Stimulated activated CD4-positive, alpha-beta T cell treated with anti-CD3 and anti-CD28 coated beads, Interleukin-4, amount 100 ng/mL, for 24 hours (primary cell): ENCODE measurements around the gene GALNT14.

Experiments used
- DNase-seq: peaks from one replicate; pipeline ENCODE4 v3.0.0-alpha.2; 2020

The GALNT14 gene

DNA sequence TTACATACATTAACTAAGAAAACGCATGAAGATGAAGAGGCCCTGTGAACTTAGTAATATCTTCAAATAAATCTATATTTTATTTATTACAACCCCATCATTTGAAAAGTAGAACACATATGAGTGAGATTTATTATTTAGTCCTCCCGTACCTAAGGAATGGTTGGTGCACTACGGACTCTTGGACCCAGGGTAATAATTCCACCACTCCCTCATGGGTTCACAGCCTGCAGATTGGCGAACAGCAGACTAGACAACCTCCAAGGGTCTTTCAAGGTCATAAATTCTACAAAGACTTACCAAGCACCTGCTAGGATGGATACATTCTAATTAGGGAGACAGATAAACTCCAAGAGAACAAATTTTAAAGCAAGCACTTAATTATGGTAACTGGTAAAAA, 51.6 kb downstream of the GALNT14 start:
- no peak for DNase-seq

DNA sequence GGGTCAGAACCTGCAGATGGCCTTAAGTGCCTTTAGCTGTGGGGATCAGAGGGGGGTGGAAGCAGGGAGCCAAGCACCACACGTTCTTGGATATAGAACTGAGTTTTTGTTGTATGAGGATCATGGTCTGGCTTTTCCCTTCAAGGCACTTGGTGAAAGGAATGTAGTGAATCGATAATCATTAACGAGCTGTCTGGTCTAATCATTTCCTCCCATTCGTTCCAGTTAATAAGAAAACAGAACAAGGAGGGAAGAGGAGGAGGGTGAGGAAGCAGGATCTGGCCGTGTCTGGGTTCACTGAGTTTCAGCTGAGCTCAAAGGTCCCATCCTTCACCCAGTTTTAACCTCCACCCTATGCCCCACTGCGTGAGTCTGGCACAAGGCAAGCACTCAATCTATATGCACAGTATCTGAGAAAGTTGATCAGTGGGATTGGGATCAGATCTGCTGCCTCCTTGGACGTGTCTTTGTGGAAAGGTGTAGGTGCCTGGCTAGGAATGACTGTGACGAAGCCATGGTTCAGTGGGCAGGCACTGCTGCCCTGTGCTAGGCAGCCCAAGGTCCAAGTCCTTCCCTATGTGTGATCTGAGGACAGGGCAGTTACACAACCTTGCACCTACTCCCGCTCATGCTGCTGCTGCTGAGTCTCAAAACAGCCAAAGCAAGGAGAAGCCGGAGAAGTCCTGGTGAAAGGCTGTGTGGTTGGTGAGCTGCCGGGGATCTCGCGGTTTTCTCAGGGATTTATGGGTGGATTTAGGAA, 54.8 kb downstream of the GALNT14 start:
- no peak for DNase-seq

DNA sequence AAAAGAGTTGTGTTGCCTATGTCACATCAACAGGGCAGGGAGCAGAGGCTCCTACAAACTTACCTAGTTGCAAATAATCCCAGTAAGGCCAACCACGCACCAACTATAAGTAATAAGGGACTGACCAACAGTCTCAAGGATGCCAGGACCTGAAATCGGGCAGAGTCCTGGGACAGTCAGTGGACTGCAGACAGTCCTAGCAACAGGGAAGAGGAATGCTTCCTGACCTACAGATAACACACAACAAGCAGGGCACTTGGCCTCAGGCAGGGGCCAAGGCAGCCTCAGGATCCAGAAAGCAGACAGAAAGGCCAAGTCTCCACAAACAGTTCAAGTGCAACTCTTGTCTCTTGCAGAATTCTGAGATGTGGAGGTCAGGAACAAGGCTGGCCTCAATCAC, 56.2 kb downstream of the GALNT14 start:
- no peak for DNase-seq

DNA sequence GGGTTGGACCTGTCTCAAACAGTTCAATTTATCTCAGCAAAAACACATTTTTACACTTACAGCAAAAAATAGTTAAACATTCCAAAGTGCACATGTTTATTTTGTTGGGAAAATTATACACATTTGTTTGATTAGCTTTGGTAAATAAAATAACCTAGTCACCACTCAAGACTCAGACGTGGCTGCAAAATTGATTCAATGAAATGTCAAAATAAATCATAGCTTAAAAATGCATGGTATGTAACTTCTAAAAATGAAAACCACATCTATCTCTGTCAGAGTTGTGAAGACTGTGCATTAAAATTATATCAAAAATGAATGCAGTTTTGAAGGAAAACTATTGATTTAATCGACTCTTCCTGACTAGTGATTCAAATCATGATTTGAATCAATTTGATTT, 56.7 kb downstream of the GALNT14 start:
- DNase-seq = no peak

DNA sequence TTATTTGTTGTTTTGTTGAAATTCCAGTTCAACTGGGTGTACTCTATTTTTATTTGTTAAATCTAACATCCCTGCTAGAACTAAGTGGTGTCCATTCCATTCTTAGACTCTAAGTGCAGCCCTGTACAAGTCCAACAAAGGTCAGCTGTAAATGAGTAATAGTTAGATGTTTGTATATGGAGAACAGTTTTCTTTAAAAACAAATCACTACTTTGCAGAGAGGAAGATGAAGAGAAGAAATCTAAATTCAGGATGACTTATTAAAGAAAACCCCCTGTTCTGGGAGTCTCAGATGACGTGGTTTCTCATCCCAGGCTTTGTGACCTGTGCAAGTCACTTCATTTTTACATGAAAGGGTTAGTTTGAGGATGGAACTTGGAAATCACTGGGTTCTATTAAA, 57.9 kb downstream of the GALNT14 start:
- DNase-seq = no peak

DNA sequence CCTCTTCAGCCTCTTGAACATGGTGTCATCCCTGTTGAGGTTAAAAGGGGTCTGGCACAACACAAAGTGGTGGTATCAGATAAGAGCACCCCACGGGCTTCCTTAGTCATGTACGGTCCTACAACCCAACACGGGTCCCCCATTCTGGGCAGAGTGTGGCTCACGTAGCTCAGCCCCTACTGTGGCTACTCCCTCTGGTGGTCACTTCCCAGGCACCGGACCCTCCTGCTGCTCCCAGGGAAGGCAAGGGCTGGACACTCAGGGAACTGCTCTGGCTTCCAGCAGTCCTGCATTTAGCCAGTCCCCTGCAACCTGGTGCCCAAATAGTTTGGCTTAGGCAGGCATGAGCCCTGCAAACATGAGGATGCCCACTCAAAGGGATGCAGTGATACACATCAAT, 58.6 kb downstream of the GALNT14 start:
- DNase-seq = no peak

DNA sequence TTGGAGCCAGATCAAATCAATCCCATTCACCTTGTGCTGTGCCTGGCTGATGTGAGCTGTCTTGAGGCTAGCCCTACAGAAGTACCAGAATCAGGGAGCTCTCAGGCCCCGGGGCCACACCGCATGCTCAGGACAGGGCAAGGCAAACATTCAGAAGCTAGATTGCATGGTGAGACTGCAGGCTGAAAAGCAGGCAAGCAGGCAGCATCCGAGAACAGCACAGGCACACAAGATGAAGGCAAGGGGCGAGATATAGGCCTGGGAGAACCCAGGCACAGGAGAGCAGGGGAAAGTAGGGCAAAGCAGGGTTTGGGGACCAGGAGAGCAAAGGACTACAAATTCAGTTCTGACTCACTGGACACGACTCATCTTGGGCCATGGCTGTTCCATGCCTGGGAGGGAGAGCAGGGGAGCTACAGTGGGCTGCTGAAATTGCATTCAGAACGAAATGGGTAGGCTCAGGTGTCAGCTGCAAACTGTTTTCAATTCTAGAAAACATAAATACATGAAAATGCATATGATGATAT, 59.6 kb downstream of the GALNT14 start:
- DNase-seq = no peak

DNA sequence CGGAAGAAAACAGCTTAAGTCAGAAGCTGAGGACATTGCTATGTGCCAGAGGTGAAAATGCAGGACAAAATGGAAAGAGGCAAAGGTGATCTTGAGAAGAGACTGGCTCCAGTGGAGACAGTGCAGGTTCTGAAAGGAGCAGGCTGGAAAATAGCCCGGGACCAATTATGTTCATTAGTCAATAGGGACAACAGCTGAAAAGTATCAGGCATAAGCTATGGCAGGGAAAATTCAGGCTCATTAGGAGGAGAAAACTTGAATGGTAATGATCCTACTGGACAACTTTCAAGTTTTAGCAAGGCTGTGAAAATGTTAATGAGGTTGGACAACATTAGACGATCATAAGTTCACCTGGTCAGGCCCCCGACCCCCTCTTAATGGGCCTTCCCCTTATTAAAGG, 60.2 kb downstream of the GALNT14 start:
- no peak for DNase-seq

DNA sequence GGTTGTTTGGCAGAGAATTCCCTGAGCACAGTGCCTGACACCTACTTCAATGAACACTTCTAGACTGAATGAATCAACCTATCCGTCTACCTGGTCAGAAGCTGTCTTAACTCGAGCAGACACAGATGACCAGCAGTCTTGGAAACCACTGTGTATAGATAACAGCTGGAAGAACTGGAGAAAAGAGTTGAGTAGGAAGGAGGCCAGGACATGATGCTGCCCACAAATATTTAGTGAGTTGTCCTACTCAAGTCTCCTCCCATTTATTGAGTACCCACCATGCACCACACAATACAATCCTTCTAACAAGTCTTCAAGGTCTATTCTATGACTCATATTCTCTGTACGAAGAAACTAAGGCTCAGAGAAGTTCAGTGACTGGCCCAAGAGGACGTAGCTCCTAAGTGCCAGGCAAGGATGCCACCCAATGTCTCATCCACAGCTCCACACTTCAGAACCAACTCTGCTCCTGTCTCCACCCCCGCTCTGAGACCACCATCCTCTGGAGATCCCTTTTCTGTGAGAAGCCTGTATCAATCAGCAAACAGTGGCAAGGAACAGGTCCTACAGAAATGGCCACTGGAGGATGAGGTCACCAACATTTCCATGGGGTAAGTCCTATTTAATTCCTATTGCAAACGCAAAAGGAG, 62.2 kb downstream of the GALNT14 start:
- no peak for DNase-seq

DNA sequence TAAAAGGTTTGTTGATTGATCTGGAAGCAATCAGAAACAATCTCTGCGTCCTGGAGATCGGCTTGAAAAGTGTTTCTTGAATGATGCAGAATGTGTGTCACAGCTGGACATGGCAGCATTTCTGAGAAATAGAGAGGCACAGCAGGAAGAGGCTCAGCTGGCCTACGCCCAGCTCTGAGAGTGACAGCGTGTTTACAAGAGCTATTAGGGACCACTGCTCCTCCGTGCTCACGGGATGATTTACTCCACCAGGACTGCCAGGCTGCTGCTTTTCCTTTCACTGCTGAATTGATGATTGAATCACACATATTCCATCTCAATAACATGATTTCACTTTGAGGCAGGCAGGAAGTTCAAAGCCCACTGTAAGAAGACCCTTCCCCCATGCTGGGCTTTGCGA, 62.8 kb downstream of the GALNT14 start:
- no peak for DNase-seq

DNA sequence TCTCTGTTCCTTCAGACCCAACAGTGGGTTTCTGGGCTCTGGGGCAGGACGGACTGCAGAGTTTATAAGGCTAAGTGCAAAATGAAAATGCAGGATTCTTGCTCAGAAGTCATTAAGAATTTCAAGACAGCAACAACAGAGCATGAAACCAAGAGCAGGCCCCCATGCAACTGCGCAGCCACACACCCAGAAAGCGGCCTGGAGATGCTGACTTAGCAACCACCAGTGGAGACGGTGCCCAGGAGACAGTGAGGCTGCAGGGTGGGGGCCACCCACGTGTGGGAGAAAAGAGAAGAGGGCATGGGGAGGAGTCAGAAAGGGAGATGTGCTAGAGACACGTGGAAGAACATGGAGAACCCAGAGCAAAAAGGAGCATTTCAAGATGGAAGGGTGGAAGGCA, 66.5 kb downstream of the GALNT14 start:
- DNase-seq = no peak

DNA sequence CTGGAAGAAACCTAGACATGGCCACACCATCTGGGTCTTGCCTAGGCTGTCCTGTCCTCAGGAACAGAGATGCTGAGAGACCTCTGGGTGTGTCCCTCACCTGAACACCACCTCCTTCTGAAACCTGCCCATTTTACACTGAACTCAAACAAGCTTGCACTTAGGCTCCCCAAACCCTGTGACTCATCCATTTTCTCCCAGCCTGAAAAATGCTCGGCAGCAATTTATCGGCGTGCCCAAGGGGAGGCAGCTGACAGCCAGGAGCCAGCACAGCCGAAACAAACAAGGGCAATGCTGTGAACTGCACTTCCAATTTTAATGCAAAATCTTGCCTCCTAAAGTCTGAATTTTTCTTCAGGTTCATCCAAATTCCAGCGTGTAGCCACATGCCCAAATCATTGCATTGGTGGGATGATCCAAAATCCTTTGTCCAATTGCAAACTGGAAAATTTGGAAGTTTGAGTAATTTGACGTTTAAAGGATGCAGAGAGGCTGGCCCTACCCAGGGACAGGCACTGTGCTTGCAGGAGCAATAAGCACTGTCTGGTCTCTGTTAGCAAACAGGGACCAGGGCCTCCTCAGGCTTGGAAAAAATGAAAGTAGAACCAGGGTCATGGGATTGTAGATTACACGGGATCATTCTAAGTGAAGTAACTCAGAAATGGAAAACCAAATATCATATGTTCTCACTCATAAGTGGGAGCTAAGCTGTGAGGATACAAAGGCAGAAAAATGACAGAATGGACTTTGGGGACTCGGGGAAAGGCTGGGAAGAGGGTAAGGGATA, 67.7 kb downstream of the GALNT14 start:
- no peak for DNase-seq

DNA sequence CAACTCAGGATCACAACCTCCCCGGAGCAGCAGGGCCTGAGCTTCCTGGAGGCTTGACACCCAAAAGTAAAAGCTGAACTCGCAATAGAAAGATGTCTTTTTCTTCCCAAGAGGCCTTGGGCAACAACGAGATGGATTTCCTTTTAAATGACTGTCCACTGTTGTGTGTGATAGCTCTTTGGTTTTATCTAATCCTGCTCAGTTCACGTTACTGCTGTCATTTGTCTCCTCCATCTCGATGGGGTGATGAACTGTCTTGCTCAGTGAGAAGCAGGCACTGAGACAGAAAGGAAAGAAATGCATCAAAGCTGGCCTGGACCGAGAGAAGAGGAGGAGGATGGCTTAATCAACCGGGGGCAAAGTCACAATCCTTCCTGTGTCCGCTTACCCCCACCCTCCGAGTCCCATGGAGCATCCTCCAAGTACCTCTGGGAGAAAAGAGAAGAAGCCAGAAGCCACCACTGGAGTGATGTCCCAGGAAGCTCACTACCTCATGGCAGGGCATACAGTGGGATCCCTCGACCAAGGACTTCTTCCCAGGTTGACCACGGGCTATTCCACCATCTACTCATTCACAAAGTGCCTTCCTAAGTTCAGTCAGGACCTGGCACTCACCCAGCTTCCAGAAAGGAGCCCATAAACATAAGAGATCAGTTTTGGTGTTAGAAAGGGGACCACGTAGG, 68.5 kb downstream of the GALNT14 start:
- DNase-seq = no peak

DNA sequence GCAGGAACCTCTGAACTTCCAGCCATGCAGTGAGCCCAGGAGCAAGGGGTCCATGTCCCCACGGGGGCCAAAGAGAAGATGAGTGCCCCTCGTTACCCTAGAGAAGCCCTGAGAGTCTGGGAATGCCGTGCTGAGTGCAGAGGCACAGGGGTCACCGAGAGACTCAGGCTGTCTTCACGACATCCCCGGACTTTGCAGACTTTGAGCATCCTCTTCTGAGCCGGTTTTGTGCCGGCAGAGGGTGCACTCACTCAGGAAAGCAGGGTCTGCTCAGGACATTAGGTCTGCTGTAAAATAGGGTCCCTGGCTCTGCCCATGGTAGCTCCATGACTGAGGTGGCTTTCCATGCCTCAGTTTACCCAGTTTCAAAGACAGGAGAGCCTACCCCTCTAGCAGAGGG, 71.0 kb downstream of the GALNT14 start:
- DNase-seq = no peak

DNA sequence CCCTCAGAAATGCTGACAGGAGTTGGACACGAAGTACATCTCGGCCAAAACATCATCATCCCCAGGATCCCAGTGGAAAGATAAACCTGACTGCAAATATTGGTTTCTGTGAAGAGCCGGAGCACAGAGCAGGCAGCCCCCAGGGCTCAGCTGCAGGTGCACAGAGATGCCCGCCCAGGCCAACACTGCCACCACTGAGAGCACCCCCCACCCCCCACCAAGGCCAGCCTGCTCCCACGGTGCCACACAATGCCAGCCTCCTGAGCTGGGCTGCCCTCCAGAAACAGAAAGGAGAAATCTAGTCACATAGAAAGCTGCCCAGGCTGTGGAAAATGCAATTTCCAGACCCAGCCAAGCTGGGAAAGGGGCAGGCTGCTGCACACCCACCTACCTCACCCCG, 71.7 kb downstream of the GALNT14 start:
- DNase-seq = no peak

DNA sequence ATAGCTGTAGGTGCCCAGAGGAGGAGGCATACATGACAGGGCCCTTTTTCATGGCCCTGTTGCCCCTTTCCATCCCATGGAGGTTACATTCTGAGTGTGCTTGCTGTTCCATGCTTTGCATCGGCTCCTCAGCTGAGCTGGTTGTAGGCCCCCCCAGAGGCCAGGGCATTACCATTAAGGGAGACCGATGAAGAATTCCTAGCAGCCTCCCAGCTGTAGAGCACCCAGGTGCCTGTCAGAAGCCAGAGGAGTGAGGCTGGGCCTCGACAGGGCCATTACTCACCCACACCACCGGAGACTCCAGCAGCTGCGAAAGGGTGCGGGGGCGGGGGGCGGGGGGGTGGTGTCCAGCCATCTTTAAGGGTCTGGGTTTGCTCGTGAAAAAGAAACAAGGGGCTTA, 72.2 kb downstream of the GALNT14 start:
- no peak for DNase-seq

DNA sequence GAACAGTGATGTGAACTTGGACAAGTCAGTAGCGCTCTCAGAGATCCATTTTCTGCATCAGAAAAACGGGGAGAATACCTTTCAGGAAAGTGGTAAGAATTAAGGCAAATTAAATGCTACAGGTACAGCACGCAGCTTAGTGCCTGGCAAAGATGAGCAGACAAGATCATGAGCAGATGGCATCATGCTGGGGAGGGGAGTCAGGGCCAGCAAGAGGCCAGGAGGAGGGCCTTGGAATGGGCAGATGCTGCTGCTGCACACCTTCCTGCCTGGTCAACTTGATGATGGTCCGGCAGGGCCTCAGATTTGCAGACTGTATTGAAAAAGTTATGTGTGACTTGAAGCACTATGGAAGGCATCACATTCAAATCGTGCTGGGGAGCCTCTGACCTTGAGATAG, 72.9 kb downstream of the GALNT14 start:
- no peak for DNase-seq

DNA sequence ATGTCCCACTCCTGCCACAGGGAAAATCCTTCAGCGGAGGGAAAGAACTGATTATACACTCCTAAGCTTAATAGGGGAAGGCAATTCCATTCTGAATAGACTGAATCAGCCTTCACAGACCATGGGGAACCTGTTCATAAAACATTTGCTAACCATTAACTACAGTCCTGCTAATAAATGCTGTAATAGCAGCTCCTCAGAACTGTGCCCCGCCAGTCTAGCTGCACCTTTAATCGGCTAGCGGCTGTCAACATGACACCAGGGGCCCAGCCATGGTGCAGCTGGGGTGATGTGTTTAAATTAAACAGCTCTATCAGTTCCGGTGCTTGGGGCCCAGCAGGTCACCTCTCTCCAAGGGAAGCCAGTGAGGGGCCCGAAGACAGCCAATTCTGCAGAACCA, 77.8 kb downstream of the GALNT14 start:
- DNase-seq = no peak

DNA sequence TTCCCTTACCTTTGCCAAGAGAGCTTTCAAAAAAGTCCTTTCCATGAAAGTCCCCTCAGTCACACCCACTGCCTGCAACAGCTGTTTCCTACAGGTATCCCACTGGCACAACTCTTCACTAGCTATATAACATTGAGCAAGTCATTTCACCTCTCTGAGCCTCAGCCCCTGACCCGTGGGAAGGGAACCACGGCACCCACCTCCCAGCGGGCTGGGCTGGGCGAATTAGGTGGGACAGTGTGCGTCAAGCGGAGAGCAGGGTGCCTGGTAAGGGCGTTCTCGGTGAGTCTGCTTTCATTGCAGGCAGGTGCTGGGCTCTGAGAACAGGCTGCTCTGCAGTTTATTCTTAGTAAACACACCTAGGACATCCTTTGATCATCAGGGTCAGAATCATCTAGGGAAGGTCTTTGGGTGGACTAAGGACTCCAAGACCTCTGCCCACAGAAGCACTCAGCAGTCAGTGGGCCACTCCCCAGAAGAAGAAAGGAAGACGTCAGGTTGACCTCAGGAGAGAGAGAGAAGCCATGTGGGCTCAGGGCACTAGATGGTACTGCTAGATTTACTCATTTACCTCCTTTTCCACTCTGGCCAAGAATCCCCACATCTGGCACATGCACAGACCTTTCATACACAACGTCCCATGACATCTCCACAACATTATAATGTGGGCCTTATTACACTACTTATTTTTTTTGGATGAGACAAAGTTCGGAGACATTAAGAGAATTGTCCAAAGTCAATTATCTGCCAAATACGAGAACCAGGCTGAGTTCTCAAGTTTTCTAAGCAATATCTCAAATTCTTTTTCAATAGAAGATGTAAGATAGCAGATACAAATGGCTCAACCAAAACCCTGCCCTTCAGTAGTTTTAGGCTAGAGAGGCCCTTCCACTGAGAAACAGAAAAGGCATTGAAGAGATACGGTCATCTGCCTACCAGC, 79.9 kb downstream of the GALNT14 start:
- no peak for DNase-seq

DNA sequence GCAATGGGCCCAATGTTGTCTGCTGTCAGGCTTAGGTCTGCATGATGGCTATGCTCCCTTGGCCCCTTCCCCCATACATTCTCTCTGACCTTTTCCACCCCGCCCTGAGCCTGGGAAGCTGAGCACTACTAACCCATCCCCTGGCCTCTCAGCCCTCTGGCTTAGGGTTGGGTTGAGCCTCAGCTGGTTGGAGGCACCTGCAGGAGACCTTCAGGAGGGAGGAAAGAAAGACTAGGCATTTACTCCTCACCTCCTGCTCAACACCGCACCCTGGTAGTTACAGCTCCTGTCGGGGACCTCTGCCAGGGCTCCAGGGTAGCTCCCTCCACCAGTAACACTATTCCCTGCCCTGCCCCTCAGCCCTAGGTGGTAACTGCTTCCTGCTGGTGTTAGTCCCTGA, 80.5 kb downstream of the GALNT14 start:
- DNase-seq = no peak

DNA sequence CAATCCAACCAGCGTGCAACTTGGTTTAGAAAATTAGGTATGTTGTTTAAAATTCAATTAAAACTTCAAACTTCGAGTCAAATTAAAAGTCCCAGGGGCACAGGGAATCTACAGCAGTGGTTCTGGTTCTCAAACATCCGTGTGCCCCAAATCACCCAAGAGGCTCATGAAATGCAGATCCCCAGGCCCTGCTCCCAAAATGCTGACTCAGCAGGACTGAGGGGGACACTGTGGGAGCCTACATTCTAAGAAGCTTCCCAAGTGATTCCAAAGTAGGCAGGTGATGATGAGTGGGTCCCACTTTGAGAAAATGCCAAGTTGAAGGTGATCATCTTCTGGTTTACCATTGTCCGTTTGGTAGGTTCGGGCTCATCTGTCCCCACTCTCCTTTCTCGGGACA, 82.3 kb downstream of the GALNT14 start:
- no peak for DNase-seq

DNA sequence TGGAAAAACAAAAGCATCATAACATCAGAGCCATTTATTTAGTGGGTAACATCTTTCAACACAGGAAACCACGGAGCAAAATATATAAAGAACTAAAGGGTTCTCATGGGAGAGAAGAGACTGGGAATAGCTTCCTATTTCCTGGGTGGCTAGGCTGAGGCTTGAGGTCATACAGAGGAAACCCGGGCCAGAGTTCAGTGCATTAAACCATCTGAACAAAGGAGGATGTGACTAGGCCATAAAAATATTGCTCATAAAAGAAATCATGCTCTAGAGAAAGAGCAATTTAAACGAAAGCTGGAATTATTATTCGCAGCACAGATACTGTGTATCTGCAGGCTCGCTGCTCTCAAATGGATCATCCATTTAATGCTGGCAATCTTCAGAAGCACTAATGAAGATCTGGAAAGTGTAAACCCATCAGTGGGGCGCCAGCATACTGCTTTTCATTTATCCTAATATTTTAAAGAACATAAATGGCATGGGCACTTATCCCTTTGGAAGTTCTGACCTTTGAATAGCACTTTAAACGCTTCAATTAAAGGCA, 83.3 kb downstream of the GALNT14 start:
- DNase-seq = no peak
